NB4 (cell line): ENCODE data around the gene MACC1.

Source experiments
- CTCF ChIP-seq: IDR thresholded peaks from one replicate; pipeline ENCODE4 v1.5.1; 2012; ENCODE audit warnings: low read depth, low read length
- MAX ChIP-seq: IDR thresholded peaks from 2 replicates; pipeline ENCODE4 v1.6.1; 2011; ENCODE audit warnings: low read depth, low read length
- MYC ChIP-seq: IDR thresholded peaks from 2 replicates; pipeline ENCODE4 v1.6.1; 2011; ENCODE audit warnings: low read depth, low read length
- POLR2A ChIP-seq: IDR thresholded peaks from 2 replicates; pipeline ENCODE4 v1.6.1; 2011; ENCODE audit warnings: mild to moderate bottlenecking; ENCODE audit not compliant: insufficient read length; ENCODE audit errors: extremely low read depth

GRCh38 chr7:20219446-20220292, 2.5 kb upstream of the MACC1 start:
- TF ChIP-seq CTCF (no peak), MYC (peak; percentile 93), POLR2A (peak; percentile 21), MAX (peak; percentile 86)
